Osteocyte (in vitro differentiated cells): Measurements from ENCODE around the gene ELOA. TPM values are rescaled to one million over a fixed set of nuclear protein-coding genes. Genes with fewer than 3 reads are reported as not detected.
A peak's percentile ranks its signal among the peaks of the same experiment; 100 is the strongest.

Experiments used
- DNase-seq: peaks from one replicate; pipeline ENCODE4 v3.0.0; 2021; ENCODE audit warnings: mixed read lengths; ENCODE audit not compliant: unreplicated experiment; ENCODE audit errors: extremely low spot score
- H3K27ac Mint-ChIP-seq: one replicate; pipeline ENCODE4 v1.8.0; 2021; ENCODE audit warnings: mild to moderate bottlenecking, mixed read lengths; ENCODE audit not compliant: unreplicated experiment
- H3K27me3 Mint-ChIP-seq: one replicate; pipeline ENCODE4 v1.8.0; 2021; ENCODE audit warnings: mixed read lengths; ENCODE audit not compliant: unreplicated experiment
- H3K36me3 Mint-ChIP-seq: one replicate; pipeline ENCODE4 v1.8.0; 2021; ENCODE audit warnings: mixed read lengths; ENCODE audit not compliant: unreplicated experiment
- H3K4me1 Mint-ChIP-seq: one replicate; pipeline ENCODE4 v1.8.0; 2021; ENCODE audit warnings: mixed read lengths; ENCODE audit not compliant: unreplicated experiment
- H3K4me3 Mint-ChIP-seq: one replicate; pipeline ENCODE4 v1.8.0; 2021; ENCODE audit warnings: mild to moderate bottlenecking, moderate library complexity, mixed read lengths; ENCODE audit not compliant: unreplicated experiment
- H3K9me3 Mint-ChIP-seq: one replicate; pipeline ENCODE4 v1.8.0; 2021; ENCODE audit warnings: mixed read lengths; ENCODE audit not compliant: unreplicated experiment
- total RNA-seq: library from RNA; stranded (reverse); gene quantifications from 2 replicates; pipeline ENCODE4 v1.2.1, GENCODE V29; 2021
- TF ChIP-seq, protein P1 (sequence below): fragments of 200-600 bp; sonication (generic); IDR thresholded peaks from 2 replicates; pipeline ENCODE4 v1.5.0; 2021; ENCODE audit warnings: antibody characterized with exemption, mild to moderate bottlenecking, moderate library complexity

The ELOA gene
- total RNA-seq, 1 donor from 2014 or later, result 47.0 TPM

DNA sequence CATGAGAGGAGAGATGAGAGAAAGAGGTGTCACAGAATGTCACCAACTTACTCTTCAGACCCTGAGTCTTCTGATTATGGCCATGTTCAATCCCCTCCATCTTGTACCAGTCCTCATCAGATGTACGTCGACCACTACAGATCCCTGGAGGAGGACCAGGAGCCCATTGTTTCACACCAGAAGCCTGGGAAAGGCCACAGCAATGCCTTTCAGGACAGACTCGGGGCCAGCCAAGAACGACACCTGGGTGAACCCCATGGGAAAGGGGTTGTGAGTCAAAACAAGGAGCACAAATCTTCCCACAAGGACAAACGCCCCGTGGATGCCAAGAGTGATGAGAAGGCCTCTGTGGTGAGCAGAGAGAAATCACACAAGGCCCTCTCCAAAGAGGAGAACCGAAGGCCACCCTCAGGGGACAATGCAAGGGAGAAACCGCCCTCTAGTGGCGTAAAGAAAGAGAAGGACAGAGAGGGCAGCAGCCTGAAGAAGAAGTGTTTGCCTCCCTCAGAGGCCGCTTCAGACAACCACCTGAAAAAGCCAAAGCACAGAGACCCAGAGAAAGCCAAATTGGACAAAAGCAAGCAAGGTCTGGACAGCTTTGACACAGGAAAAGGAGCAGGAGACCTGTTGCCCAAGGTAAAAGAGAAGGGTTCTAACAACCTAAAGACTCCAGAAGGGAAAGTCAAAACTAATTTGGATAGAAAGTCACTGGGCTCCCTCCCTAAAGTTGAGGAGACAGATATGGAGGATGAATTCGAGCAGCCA is 8.0 kb downstream of the ELOA start:
- Mint-ChIP-seq H3K9me3 (no peaks in the 10 kb centered on the region), H3K27me3 (no peaks in the 10 kb centered on the region), H3K4me1 (peaks cover 8% of the 10 kb centered on the region), H3K4me3 (no peak overlapping the region), H3K27ac (peak overlapping the region; percentile 23), H3K36me3 (peaks cover 47% of the 10 kb centered on the region)
- TF ChIP-seq, protein P1, sequence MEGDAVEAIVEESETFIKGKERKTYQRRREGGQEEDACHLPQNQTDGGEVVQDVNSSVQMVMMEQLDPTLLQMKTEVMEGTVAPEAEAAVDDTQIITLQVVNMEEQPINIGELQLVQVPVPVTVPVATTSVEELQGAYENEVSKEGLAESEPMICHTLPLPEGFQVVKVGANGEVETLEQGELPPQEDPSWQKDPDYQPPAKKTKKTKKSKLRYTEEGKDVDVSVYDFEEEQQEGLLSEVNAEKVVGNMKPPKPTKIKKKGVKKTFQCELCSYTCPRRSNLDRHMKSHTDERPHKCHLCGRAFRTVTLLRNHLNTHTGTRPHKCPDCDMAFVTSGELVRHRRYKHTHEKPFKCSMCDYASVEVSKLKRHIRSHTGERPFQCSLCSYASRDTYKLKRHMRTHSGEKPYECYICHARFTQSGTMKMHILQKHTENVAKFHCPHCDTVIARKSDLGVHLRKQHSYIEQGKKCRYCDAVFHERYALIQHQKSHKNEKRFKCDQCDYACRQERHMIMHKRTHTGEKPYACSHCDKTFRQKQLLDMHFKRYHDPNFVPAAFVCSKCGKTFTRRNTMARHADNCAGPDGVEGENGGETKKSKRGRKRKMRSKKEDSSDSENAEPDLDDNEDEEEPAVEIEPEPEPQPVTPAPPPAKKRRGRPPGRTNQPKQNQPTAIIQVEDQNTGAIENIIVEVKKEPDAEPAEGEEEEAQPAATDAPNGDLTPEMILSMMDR, result peak; percentile 68
- DNase-seq, result no peak

DNA sequence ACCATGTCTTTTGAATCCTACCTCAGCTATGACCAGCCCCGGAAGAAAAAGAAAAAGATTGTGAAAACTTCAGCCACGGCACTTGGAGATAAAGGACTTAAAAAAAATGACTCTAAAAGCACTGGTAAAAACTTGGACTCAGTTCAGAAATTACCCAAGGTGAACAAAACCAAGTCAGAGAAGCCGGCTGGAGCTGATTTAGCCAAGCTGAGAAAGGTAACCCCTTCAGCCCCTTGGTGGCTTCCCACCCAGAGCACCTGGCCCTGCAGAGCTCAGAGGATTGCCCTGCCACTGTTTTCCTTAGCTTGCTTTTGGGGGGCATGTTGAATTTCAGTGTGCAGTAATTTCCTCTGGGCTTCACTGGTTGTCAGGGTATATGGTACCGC is 8.5 kb downstream of the ELOA start:
- TF ChIP-seq, protein P1, result no peak
- peaks cover 45% of the 10 kb centered on the region for H3K36me3 Mint-ChIP-seq
- H3K4me3 Mint-ChIP-seq, result no peak overlapping the region
- DNase-seq, result no peak
- peak overlapping the region; percentile 23 for H3K27ac Mint-ChIP-seq
- H3K27me3 Mint-ChIP-seq, result no peaks in the 10 kb centered on the region
- no peaks in the 10 kb centered on the region for H3K9me3 Mint-ChIP-seq
- H3K4me1 Mint-ChIP-seq, result peaks cover 4% of the 10 kb centered on the region

DNA sequence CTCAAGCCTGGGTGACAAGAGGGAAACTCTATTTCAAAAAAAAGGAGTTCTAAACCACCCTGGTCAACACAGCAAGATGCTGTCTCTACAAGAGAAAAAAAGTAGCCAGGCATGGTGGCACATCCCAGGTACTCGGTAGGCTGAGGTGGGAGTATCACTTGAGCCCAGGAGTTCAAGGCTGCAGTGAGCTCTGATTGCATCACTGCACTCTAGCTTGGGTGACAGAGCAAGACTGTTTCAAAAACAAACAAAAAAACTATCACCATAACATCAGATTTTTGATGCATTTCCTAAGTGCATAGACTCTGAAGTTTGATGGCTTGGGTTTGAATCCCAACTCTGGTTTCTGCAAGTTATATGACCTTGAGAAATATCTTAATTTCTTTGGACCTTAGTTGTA is 9.6 kb downstream of the ELOA start:
- no peaks in the 10 kb centered on the region for H3K27me3 Mint-ChIP-seq
- H3K27ac Mint-ChIP-seq, result no peak overlapping the region
- no peaks in the 10 kb centered on the region for H3K4me1 Mint-ChIP-seq
- no peaks in the 10 kb centered on the region for H3K9me3 Mint-ChIP-seq
- peaks cover 47% of the 10 kb centered on the region for H3K36me3 Mint-ChIP-seq
- H3K4me3 Mint-ChIP-seq, result no peak overlapping the region
- TF ChIP-seq, protein P1, result no peak
- DNase-seq, result no peak

DNA sequence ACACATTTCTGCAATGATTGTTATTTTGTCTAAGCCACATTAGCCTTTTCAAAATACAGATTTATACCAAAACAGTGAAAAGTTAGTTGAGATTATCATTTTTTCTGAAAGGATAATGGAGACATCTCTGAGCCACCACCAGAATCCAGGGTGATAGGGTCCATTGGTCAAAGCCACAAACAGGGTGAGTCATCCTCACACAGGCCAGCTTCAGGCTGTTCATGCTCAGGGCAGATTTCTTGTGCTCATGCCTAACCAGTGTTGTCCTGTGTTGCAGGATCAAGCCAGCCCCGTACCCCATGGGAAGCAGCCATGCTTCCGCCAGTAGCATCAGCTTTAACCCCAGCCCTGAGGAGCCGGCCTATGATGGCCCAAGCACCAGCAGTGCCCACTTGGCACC is 13.4 kb downstream of the ELOA start:
- H3K4me3 Mint-ChIP-seq, result no peak overlapping the region
- TF ChIP-seq, protein P1, result no peak
- H3K36me3 Mint-ChIP-seq, result peaks cover 52% of the 10 kb centered on the region
- no peaks in the 10 kb centered on the region for H3K9me3 Mint-ChIP-seq
- H3K27ac Mint-ChIP-seq, result no peak overlapping the region
- DNase-seq, result no peak
- H3K27me3 Mint-ChIP-seq, result no peaks in the 10 kb centered on the region
- no peaks in the 10 kb centered on the region for H3K4me1 Mint-ChIP-seq

DNA sequence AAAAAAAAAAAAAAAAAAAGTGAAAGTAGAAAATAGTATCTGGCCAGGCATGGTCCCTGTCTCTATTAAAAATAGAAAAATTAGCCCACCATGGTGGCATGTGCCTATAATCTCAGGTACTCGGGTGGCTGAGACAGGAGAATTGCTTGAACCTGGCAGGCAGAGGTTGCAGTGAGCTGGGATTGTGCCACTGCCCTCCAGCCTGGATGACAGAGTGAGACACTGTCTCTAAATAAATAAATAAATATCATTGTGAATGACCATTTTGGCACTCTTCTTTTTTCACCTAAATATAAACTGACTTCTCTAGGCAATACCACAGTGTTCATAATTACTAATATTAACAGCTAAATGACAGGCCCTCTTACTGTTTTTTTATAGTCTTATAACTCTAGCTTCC is 14.5 kb downstream of the ELOA start:
- Mint-ChIP-seq H3K4me3 (no peak overlapping the region), H3K27ac (no peak overlapping the region), H3K36me3 (peaks cover 53% of the 10 kb centered on the region), H3K27me3 (no peaks in the 10 kb centered on the region), H3K9me3 (no peaks in the 10 kb centered on the region), H3K4me1 (no peaks in the 10 kb centered on the region)
- DNase-seq, result no peak
- TF ChIP-seq, protein P1, result no peak
